WI38 (cell line): ENCODE data around the gene ROS1.
"Not testable (repeated sequence)": the region's sequence is repeated elsewhere in the genome, so short reads cannot be mapped to it uniquely, and the experiment has no call there.

Experiments used
- H3K4me3 ChIP-seq: 2 replicates; pipeline ENCODE4 v1.5.1; 2011; ENCODE audit warnings: low read depth, mild to moderate bottlenecking, control low read depth, low read length
- TF ChIP-seq, protein P1 (sequence below): IDR thresholded peaks from 2 replicates; pipeline ENCODE4 v1.5.1; 2012; ENCODE audit warnings: low read depth, mild to moderate bottlenecking, control low read depth, low read length

Gene ROS1

DNA sequence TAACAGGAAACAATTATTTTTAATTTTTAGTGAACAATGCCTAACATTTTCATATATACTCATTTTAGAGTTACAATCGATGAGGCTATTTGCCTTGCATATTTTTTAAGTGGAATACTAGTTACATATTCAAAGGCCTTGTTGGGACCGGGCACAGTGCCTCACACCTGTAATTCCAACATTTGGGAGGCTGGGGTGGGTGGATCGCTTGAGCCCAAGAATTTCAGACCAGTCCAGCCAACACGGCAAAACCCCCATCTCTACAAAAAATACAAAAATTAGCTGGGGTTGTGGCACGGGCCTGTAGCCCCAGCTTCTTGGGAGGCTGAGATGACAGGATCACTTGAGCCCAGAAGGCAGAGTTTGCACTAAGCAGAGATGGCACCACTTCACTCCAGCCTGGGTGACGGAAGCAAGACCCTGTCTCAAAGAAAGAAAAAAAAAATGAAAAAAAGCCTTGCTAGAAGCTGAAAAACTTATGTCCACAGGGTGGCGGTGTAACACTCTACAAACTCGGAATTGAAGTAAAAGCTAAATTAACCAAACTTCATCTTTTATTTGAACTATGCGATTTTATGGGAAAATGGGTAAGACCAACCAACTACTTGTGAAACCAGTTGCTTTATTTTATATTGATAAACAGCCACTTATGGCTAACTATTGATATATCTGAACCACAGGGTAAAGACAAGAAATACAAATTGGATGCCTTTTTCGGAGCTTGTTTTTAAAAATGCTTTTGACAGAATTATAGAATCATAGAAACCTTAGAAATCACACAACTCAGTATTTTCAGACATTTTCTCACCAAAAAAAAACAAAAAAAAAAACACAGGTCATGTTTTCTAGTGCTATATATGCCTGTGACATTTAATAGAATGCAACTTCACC, 24.1 kb upstream of the ROS1 start:
- TF ChIP-seq, protein P1, sequence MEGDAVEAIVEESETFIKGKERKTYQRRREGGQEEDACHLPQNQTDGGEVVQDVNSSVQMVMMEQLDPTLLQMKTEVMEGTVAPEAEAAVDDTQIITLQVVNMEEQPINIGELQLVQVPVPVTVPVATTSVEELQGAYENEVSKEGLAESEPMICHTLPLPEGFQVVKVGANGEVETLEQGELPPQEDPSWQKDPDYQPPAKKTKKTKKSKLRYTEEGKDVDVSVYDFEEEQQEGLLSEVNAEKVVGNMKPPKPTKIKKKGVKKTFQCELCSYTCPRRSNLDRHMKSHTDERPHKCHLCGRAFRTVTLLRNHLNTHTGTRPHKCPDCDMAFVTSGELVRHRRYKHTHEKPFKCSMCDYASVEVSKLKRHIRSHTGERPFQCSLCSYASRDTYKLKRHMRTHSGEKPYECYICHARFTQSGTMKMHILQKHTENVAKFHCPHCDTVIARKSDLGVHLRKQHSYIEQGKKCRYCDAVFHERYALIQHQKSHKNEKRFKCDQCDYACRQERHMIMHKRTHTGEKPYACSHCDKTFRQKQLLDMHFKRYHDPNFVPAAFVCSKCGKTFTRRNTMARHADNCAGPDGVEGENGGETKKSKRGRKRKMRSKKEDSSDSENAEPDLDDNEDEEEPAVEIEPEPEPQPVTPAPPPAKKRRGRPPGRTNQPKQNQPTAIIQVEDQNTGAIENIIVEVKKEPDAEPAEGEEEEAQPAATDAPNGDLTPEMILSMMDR = peak; percentile 46
- no peak overlapping the region for H3K4me3 ChIP-seq

DNA sequence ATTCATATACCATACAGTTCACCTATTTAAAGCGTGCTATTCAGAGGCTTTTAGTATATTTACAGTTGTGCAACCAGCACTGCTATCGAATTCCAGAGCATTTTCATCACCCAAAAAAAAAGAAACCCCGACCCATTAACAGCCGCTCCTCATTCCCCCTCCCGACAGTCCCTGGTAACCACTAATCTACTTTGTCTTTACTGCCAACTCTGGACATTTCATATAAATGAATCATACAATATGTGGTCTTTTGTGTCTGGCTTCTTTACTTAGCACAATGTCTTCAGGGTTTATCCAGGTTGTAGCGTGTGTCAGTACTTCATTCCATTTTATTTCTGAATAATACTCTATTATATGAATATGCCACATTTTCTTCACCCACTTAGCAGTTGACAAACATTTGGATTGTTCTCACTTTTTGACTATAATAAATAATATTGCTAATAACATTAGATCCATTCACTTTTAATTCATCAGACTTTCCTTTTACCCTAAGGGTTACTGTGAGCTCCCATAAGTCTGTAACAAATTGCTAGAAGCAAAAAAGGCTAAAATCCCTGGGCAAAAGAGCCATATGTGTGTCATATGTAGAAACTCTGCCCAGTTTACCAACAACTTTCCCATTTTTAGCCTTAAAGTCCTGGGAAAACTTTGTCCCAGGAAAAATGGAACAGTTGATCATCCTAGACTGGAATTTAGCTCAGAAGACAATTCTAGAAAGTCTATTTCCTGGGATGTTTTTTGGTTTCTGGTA, 23.2 kb upstream of the ROS1 start:
- H3K4me3 ChIP-seq = no peak overlapping the region; the same call in 1 of the 2 replicates
- TF ChIP-seq, protein P1 = no peak

DNA sequence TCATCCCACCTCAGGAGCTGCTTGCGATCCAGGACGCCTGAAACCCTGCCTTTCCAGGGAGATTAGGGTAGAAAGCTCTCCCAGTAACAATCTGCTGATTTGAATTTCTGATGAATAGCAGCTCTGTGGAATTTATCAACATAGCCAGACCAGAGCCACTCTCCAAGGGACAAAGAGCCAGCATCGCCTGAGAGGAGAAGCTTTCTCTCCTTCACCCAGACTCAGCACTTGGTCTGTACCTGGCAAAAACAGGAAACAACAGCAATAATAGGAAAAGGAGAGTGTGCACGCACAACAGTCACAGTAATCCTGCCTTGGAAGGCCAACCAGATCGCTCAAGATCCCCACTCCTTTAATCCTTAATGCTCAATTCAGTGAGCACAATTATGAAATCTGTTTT, 22.3 kb upstream of the ROS1 start:
- no peak overlapping the region for H3K4me3 ChIP-seq
- TF ChIP-seq, protein P1 = no peak

DNA sequence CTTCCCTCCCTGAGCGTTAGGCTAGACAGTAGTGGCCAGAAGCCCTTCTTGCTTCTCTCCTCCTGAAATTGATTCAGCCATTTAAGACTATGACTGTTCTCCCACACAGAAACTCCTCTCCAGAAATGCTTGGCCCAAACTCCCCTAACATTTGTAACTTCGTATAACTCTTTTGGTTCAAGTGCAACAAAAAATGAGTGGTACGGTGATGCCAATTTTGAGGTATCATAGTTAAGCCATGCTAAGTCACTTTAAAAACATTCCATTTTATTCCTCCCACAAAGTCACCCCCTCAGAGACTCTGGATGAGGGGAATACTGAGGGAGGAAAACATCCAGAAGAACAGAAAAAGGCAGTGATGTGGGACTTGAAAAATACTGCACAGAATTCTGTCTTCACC, 21.1 kb upstream of the ROS1 start:
- no peak overlapping the region for H3K4me3 ChIP-seq
- TF ChIP-seq, protein P1 = no peak

DNA sequence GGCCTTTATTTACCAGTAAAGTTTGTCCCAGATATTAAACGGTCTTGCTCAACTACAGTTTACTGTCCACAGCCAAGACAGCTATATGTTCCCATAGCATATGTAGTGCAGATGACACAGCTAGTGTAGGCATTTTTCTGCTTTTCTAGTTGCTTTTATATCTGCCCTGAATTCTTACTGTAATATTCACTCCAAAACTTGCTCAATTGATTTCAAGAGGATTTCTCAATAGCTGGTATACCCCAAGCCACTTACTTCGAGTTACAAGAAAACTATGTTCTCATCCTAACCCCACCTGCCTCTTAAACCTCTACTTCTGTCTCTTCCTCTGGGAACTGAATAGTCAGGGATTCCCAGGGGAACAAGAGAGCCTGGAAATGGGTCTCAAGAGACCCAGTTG, 18.9 kb upstream of the ROS1 start:
- TF ChIP-seq, protein P1 = no peak
- H3K4me3 ChIP-seq = no peak overlapping the region

DNA sequence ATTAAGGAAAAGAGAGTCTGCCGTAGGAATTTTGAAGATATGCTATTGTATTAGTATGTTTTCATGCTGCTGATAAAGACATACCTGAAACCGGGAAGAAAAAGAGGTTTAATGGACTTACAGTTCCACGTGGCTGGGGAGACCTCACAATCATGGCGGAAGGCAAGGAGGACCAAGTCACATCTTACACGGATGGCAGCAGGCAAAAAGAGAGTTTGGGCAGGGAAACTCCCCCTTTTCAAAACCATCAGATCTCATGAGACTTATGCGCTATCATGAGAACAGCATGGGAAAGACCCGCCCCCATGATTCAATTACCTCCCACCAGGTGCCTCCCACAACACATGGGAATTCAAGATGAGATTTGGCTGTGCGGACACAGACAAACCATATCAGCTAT, 16.6 kb upstream of the ROS1 start:
- not testable (repeated sequence) for H3K4me3 ChIP-seq

DNA sequence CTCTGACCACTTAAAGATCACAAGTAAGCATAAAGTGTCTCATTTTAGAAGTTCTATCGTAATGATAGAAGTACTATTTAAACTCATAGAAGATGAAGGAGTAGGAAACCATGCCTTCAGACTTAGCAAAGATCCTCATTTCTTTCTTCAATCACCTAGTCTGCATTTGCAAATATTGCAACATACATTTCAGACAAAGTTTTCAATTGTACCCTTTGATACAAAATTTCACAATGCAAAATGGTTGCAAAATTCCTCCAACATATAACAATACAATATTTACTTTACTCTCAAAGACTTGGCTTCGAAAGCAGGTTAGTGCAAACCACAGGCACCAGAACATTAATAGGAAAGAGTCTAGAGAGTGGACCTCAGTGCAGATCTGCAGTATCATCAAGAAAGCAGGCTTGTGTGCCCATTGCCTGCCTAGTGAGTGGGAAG, 16.1 kb upstream of the ROS1 start:
- TF ChIP-seq, protein P1 = no peak
- no peak overlapping the region for H3K4me3 ChIP-seq
